Ovary (tissue), 9 donors: Measurements from ENCODE around the gene DUXB. TPM values are rescaled to one million over a fixed set of nuclear protein-coding genes. Genes with fewer than 3 reads are reported as not detected.

Experiments used
- DNase-seq, 5 donors: peaks; one replicate each; pipeline ENCODE4 v3.0.0-alpha.2; 2019 to 2020
- H3K27ac ChIP-seq, 2 donors: fragments of 200-600 bp; one replicate each; pipeline versions ENCODE4 v1.5.1 to v1.8.0; 2019 to 2022
- H3K27me3 ChIP-seq: fragments of 200-600 bp; one replicate; pipeline ENCODE4 v1.8.0; 2022
- H3K36me3 ChIP-seq: fragments of 200-600 bp; sonication (generic); one replicate; pipeline ENCODE4 v1.5.1; 2019
- H3K4me1 ChIP-seq: one replicate; pipeline ENCODE4 v1.8.1; 2013; ENCODE audit warnings: mild to moderate bottlenecking, moderate library complexity; ENCODE audit not compliant: insufficient read depth
- H3K4me3 ChIP-seq: fragments of 200-600 bp; sonication (generic); one replicate; pipeline ENCODE4 v1.5.1; 2017
- H3K9me3 ChIP-seq, 2 donors: fragments of 200-600 bp in 1 of 2; sonication (generic) in 1 of 2; one replicate each; pipeline versions ENCODE4 v1.5.1 to v1.8.1; 2013 to 2019; ENCODE audit warnings: mild to moderate bottlenecking in 1 of 2, moderate library complexity in 1 of 2
- EP300 ChIP-seq: sonication (generic); formaldehyde crosslinking; IDR thresholded peaks from one replicate; pipeline ENCODE4 v1.6.1; 2017; ENCODE audit warnings: antibody characterized with exemption
- POLR2A ChIP-seq: fragments of 450-650 bp; IDR thresholded peaks from one replicate; pipeline ENCODE4 v1.6.1; 2017; ENCODE audit warnings: antibody characterized with exemption, mild to moderate bottlenecking, moderate library complexity
- WGBS, 3 donors: extraction: QIAGEN DNeasy Blood & Tissue Kit in 1 of 3; methylation state at CpG; one replicate each; pipeline versions ENCODE4 v1.1.5 to v1.1.7; 2013 to 2017; 5-methylcytosine and 5-hydroxymethylcytosine counted together
- intact Hi-C, 4 donors: fragments of 100-400 bp; cut with DNase I; formaldehyde crosslinking; loops; one replicate each; pipeline versions ENCODE4 v1.11.0 to v1.15.1; 2022 to 2023
- polyA plus RNA-seq, 2 donors: library from polyadenylated mRNA; stranded (reverse); fragments of 200-250 nt in 1 of 2; fragments of 350-450 nt in 1 of 2; fragmentation: Illumina TruSeq in 1 of 2; extraction: RNeasy Lipid Tissue Mini Kit (QIAGEN cat#74804) in 1 of 2; gene quantifications; one replicate each; pipeline ENCODE4 v1.2.3, GENCODE V29; 2013 to 2014
- total RNA-seq, 7 donors: library from RNA; depleted of rRNA in 2 of 7; stranded (reverse); fragments of >200 nt in 2 of 7; fragmentation: NEBNext Ultra II Directional in 3 of 7; extraction: Animal tissue kit (Norgen Biotek cat#: 25700) in 3 of 7; gene quantifications; one replicate each; pipeline versions ENCODE4 v1.1.0 to v1.2.4, GENCODE V29; 2016 to 2023
- TF ChIP-seq, protein P1 (sequence below), 3 donors: fragments of 450-650 bp in 2 of 3; fragments of 200-600 bp in 1 of 3; IDR thresholded peaks; one replicate each; pipeline versions ENCODE4 v1.5.1 to v1.8.0; 2016 to 2022; ENCODE audit warnings: antibody characterized with exemption in 3 of 3, mild to moderate bottlenecking in 1 of 3
- donor health status: DM: no; HTN: no; CAD: no; lungs with moderate emphysema.
- donor health status: DM: no; HTN: no; CAD: no.
- donor health status: Bipolar disorder and iron deficiency.
- donor health status: DM: yes; HTN: yes; CAD: no.
- donor health status: DM: no; HTN: no; CAD: no.
- donor health status: DM: yes; HTN: yes; CAD: no.

The DUXB gene
- total and polyA plus RNA-seq, 9 donors: 0.07 TPM; not detected in 8

DNA sequence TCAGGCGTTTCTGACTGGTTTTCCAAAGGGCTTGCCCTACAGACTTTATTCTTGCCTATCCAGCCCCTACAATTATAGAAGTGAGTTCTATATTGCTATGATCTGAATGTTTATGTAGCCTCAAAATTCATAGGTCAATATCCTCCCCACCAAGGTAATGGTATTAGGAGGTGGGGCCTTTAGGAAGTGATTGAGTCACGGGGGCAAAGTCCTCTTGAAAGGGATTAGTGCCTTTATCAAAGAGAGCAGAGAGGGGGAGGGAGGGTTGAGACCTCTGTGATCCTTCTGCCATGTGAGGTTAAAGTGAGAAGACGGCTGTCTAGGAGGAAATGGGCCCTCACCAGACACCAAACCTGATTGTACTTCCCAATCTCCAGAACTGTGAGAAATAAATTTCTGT is 26.0 kb upstream of the DUXB start:
- no peak for TF ChIP-seq POLR2A
- Histone ChIP-seq H3K4me1 (no peaks in the 10 kb centered on the region), H3K36me3 (no peaks in the 10 kb centered on the region), H3K9me3 (no peaks in the 10 kb centered on the region), H3K27me3 (no peaks in the 10 kb centered on the region), H3K27ac (no peak overlapping the region), H3K4me3 (no peak overlapping the region)
- no peak for DNase-seq
- WGBS, 3 donors: 59 to 70% (median 65%) methylated on average over 3 of the region's 3 CpGs
- intact Hi-C loops: no loop called here

DNA sequence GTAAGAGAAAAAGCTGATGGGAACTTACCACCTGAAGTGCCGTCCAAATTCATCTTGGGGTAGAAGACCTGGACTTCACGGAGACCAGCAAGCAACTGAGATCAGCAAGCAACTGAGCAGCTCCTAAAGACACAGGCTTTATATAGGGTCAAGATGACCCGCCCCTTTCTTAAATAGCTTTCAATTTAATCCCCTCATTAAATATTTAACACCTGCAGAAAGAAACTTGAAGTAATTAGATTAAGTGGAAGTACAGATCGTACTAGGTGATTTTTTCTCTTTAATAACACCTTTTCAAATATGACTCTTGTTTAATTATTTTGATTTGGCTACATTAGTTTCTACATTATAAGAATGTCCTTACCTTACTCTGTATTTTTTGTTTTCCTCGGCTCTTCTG is 25.1 kb upstream of the DUXB start, which contains the start of gene CPHXL:
Gene CPHXL (minus strand): TSS at position 101 of the 400 bp plus-strand sequence. CDS start 48 bp downstream, at position 53.
- H3K27ac ChIP-seq: no peak within 1 kb of the TSS
- TF ChIP-seq, protein P1, sequence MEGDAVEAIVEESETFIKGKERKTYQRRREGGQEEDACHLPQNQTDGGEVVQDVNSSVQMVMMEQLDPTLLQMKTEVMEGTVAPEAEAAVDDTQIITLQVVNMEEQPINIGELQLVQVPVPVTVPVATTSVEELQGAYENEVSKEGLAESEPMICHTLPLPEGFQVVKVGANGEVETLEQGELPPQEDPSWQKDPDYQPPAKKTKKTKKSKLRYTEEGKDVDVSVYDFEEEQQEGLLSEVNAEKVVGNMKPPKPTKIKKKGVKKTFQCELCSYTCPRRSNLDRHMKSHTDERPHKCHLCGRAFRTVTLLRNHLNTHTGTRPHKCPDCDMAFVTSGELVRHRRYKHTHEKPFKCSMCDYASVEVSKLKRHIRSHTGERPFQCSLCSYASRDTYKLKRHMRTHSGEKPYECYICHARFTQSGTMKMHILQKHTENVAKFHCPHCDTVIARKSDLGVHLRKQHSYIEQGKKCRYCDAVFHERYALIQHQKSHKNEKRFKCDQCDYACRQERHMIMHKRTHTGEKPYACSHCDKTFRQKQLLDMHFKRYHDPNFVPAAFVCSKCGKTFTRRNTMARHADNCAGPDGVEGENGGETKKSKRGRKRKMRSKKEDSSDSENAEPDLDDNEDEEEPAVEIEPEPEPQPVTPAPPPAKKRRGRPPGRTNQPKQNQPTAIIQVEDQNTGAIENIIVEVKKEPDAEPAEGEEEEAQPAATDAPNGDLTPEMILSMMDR (IDR thresholded peaks at IDR 0.05): no peak
- no peak for TF ChIP-seq EP300
- no peak for TF ChIP-seq POLR2A
- H3K36me3 ChIP-seq: no peaks in the 10 kb centered on the region
- no peaks in the 10 kb centered on the region for H3K9me3 ChIP-seq
- intact Hi-C loops: no loop called here
- no peaks in the 10 kb centered on the region for H3K27me3 ChIP-seq
- DNase-seq: no peak
- no peaks in the 10 kb centered on the region for H3K4me1 ChIP-seq
- WGBS, 3 donors: 80 to 90% (median 84%) methylated on average over 5 of the region's 5 CpGs
- no peak within 1 kb of the TSS for H3K4me3 ChIP-seq

DNA sequence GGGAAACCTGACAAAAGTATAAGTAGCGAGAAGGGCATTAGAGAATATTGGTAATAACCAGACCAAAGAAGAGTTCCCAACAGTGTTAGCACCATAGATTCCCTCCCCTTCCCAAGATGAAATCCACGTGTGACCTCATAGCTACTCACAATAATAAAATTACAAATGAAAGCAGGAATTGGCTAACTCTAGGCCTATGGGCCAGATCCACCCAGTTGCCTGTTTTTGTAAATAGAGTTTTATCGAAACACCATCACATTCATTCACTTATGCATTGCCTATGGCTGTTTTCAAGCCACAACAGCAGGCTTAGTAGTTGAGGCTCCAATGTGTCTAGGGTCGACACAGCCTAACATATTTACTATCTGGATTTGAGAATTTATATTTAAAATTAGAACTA is 17.2 kb upstream of the DUXB start:
- H3K4me3 ChIP-seq: no peak overlapping the region
- H3K27ac ChIP-seq: no peak overlapping the region
- intact Hi-C loops: no loop called here
- H3K36me3 ChIP-seq: no peaks in the 10 kb centered on the region
- TF ChIP-seq EP300: no peak
- no peak for TF ChIP-seq POLR2A
- TF ChIP-seq, protein P1 (IDR thresholded peaks at IDR 0.05): no peak
- peaks cover 0 to 6% of the 10 kb centered on the region in 2 donors for H3K9me3 ChIP-seq
- H3K4me1 ChIP-seq: no peaks in the 10 kb centered on the region
- H3K27me3 ChIP-seq: no peaks in the 10 kb centered on the region
- no peak for DNase-seq
- WGBS, 3 donors: 87 to 94% (median 90%) methylated on average over 4 of the region's 4 CpGs

DNA sequence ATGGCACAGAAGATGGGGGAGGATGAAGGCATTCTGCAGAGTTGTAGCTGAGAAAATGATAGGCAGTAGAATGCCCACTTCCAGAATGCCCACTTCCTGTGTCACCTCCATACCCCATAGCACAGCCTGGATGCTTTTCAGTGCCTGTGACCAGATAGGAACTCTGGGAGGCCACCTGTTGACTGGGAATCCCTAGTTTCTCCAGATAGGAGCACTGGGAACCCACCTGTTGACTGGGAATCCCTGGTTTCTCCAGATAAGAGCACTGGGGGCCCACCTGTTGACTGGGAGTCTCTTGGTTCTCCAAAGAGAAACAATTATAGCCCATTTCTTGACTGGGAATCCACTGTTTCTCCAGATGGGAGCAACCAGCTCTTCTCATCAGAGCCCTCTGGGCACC is 13.4 kb upstream of the DUXB start:
- Histone ChIP-seq H3K4me3 (no peak overlapping the region), H3K27ac (no peak overlapping the region), H3K27me3 (no peaks in the 10 kb centered on the region), H3K9me3 (peaks cover 0 to 6% of the 10 kb centered on the region in 2 donors), H3K4me1 (no peaks in the 10 kb centered on the region), H3K36me3 (no peaks in the 10 kb centered on the region)
- no peak for TF ChIP-seq EP300
- DNase-seq: no peak
- intact Hi-C loops: no loop called here

DNA sequence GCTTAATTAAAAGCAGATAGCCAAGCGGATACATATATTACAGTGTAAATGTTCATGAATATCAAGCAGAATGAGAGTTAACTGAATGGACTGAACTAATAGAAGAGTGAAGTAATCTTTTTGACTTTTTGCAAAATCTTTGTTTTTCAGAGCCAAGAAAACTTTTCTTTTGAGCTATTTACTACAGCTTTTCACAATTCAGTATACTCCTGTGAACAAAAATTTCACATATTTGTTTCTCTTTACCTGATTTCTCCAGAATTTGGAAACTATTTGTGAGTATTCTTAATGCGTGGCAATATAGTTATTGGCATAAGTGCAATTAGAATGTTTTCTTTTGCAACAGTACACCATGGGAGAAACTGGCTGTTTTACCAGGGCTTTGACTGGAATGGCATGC is 9.1 kb upstream of the DUXB start:
- H3K9me3 ChIP-seq: no peaks in the 10 kb centered on the region
- no peak overlapping the region for H3K4me3 ChIP-seq
- no peaks in the 10 kb centered on the region for H3K36me3 ChIP-seq
- H3K4me1 ChIP-seq: no peaks in the 10 kb centered on the region
- no peak for DNase-seq
- H3K27ac ChIP-seq: no peak overlapping the region
- WGBS, 3 donors: 95 to 100% (median 97%) methylated on average over 2 of the region's 2 CpGs
- no peaks in the 10 kb centered on the region for H3K27me3 ChIP-seq
- intact Hi-C loops: no loop called here
- TF ChIP-seq POLR2A (no peak), EP300 (no peak)
- TF ChIP-seq, protein P1 (IDR thresholded peaks at IDR 0.05): no peak

DNA sequence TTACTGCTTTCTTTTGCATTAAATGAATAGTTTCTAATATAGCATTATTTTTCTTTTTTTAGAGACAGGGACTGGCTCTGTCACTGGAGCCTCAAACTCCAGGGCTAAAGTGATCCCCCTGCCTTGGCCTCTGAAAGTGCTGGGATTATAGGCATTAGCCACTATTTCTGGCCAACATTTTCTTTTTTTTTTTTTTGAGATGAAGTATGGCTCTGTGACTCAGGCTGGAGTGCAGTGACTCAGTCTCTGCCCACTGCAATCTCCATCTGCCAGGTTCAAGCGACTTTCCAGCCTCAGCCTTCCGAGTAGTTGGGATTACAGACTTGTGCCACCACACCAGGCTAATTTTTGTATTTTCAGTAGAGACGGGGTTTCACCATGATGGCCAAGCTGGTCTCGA is 2.0 kb upstream of the DUXB start:
- no peaks in the 10 kb centered on the region for H3K27me3 ChIP-seq
- H3K4me3 ChIP-seq: no peak overlapping the region
- intact Hi-C loops: no loop called here
- 89 to 97% (median 93%) methylated on average over 4 of the region's 4 CpGs for WGBS, 3 donors
- no peak for DNase-seq
- no peaks in the 10 kb centered on the region for H3K36me3 ChIP-seq
- TF ChIP-seq POLR2A (no peak), EP300 (no peak)
- TF ChIP-seq, protein P1 (IDR thresholded peaks at IDR 0.05): no peak
- H3K9me3 ChIP-seq: no peaks in the 10 kb centered on the region
- H3K4me1 ChIP-seq: no peaks in the 10 kb centered on the region
- H3K27ac ChIP-seq: no peak overlapping the region
